Measurements from ENCODE around the gene NDST4.

Gene NDST4

GRCh38 chr4:114783215-114783595 lies 330.2 kb downstream of the NDST4 start:
- DNase-seq (ENCODE audit: low read depth), result no peak

GRCh38 chr4:114782415-114783214 lies 330.8 kb downstream of the NDST4 start:
- DNase-seq (ENCODE audit: low read depth), result no peak

GRCh38 chr4:114780205-114780604 lies 333.2 kb downstream of the NDST4 start:
- DNase-seq (ENCODE audit: low read depth), result peak; percentile 2

Data from ELR (cell line).